GM18517 (cell line): Measurements from ENCODE around the gene SNTG2.

ENCODE experiments used
- ATAC-seq: cut with Tn5 transposase; IDR thresholded peaks from one replicate; pipeline ENCODE4 v1.9.1; 2021; ENCODE audit warnings: mild to moderate bottlenecking, moderate library complexity; ENCODE audit not compliant: unreplicated experiment

SNTG2 gene

GRCh38 chr2:1169291-1169949 is 218.8 kb downstream of the SNTG2 start:
- no peak for ATAC-seq

- ATAC-seq, result no peak
Measured at GRCh38 chr2:1170241-1170640, 219.6 kb downstream of the SNTG2 start.

DNA sequence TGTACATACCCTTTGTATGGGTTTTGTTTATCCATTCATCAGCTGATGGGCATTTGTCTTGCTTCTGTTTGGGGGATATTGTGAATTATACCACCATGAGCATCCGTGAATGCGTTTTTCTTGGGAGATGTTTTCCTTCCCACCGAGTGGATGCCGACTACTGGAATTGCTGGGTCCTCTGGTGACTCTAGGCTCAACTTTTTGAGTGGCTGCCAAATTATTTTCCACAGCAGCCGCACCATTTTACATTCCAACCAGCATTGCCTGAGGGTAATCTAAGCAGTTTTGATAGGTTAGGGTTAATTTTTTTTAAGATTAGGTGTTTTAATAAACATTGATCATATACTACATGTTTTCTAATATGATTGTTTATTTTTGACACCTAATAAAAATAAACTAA is 220.1 kb downstream of the SNTG2 start:
- ATAC-seq, result no peak

DNA sequence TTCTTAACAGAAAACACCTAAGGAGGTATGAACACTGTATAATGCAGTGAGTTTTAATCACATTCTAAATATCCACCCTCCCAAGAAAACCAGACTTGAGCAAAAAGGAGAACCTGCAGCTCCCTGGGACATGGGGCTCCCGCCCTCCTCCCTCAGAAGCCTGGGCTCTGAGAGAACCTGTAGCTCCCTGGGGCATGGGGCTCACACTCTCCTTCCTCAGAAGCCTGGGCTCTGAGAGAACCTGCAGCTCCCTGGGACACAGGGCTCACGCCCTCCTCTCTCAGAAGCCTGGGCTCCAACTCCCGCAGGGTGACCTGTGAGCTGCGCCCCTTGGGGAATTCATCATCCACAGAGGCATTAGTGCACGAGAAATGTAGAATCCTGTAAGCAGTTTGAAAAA is 222.9 kb downstream of the SNTG2 start:
- no peak for ATAC-seq

- ATAC-seq, result no peak
Measured at GRCh38 chr2:1181893-1182292, 231.2 kb downstream of the SNTG2 start.

GRCh38 chr2:1183300-1183699 is 232.7 kb downstream of the SNTG2 start:
- no peak for ATAC-seq

- ATAC-seq, result no peak
Measured at GRCh38 chr2:1186421-1186820, 235.8 kb downstream of the SNTG2 start.

GRCh38 chr2:1187189-1187588 is 236.5 kb downstream of the SNTG2 start:
- ATAC-seq, result no peak

DNA sequence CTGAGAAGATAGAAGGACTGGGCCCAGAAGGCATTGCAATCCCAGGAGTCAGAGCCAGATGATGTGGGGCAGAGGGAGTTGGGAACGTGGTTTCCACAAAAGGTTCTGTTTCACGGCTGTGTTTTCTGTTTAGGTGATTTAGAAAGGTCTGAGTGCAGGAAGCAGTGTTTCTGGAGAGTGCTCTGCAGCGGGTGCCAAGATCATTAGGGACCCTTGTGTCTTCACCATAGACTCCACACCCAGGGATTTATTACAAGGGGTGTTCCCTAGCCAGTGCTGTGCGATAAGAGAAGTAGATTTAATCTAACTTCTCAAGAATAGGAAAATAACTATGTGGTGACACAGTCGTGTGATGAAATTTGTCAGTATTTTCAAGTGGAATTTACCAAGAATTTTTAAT is 241.5 kb downstream of the SNTG2 start:
- no peak for ATAC-seq

- no peak for ATAC-seq
Measured at GRCh38 chr2:1193801-1194200, 243.2 kb downstream of the SNTG2 start.

GRCh38 chr2:1203772-1204171 is 253.1 kb downstream of the SNTG2 start:
- no peak for ATAC-seq

GRCh38 chr2:1205853-1206252 is 255.2 kb downstream of the SNTG2 start:
- ATAC-seq, result no peak

GRCh38 chr2:1207962-1208510 is 257.4 kb downstream of the SNTG2 start:
- ATAC-seq, result no peak

DNA sequence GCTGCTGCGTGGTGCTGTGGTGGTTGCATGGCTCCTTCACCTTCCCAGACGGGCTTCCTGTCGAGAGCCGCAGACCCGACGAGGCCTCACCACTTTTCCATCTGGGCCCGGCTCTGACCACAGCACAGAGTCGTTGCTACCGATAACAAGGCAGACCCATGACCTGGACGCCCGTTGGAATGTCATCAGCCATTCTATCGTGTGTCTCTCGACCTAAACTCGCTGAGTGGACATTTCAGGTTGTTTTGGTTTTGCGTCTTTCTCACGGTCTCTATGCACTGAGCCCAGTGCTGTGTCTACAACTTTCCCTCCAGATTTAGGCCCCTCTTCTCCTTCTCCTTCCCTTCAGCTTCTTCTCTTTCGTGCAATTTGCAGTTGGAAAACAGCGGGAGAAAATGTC is 257.9 kb downstream of the SNTG2 start:
- ATAC-seq, result no peak

DNA sequence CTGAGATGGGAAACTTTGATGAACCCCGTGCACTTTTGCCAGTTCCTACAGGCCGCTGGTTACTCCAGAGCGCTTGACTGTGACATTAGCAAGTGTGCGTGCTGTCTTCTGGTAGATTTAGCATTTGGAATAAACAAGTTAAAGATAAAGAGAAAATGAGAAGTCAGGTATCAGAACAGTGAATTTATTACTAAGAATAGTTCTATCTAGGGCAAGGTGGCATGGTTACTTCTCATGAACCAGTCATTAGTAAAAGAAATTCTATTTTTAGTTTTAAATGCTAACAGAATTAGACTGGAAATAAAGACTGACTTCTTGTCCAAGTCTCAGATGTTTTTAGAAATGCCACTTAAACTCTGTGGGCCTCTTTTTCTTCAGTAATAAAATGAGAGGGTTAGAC is 258.6 kb downstream of the SNTG2 start:
- no peak for ATAC-seq

GRCh38 chr2:1209761-1210160 is 259.1 kb downstream of the SNTG2 start:
- ATAC-seq, result no peak

- ATAC-seq, result no peak
Measured at GRCh38 chr2:1210352-1210751, 259.7 kb downstream of the SNTG2 start.

- ATAC-seq, result no peak
Measured at GRCh38 chr2:1219901-1220573, 269.4 kb downstream of the SNTG2 start.

DNA sequence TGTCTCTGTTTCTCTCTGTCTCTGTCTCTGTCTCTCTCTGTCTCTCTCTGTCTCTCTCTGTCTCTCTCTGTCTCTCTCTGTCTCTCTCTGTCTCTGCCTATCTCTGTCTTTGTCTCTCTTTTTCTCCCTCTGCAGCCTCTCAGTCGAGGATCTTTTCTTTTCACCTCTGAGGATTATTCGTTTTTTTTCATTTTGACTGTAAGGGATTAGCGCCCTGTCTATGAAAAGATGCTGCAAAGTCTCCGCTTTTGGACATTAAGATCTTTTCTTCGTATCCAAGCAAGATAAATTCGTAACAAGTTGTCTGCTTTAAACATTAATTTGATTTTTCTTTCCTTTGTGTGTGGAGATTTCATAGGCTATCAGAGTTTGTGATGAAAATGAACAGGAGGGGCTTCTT is 271.4 kb downstream of the SNTG2 start:
- ATAC-seq, result no peak

- ATAC-seq, result no peak
Measured at GRCh38 chr2:1223791-1224190, 273.1 kb downstream of the SNTG2 start.

DNA sequence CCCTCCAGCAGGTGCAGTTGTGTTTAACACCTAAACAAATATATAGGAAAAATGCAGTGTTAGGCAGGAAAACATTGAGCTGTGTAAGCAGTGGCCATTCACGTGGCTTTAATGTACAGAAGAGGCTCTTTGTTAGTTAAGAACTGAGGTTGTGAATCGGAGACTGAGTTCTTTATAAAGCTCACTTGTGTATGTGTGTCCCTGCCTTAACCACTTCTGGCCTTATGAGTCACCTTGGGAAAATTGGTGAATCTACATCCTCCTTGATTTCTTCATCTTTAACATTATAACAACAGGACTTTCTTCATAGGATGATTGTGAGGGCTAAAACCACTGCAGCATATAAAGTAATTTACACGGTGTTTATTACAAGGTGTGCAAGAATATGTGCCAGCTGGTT is 274.3 kb downstream of the SNTG2 start:
- no peak for ATAC-seq

GRCh38 chr2:1226766-1227165 is 276.1 kb downstream of the SNTG2 start:
- no peak for ATAC-seq
